ENCODE measurements around the gene VPS54. TPM values are rescaled to one million over a fixed set of nuclear protein-coding genes. Genes with fewer than 3 reads are reported as not detected.

VPS54 gene
- total RNA-seq, 1 experiment from 2014 or later = 12.4 TPM

DNA sequence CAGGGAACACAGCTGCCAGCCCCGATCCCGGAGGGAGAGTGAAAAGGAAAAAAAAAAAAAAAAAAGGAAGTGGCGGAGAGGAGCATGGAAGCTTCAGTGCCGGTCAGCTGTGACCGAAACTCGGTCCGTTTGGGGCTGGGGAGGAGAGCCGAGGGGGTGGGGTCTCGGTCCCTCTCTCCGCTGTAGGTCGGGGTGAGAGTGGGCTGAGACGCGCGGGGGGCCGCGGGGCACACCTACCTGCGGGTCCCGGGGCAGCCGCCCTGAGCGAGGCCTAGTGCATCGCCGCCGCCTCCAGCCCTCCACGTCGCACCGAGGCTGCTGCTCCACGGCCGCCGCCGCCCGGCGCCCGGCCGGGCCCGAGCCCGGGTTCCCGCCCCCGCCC is 536 bp downstream of the VPS54 start:
- H3K36me3 ChIP-seq (ENCODE audit: control insufficient read depth in 1 of 2, insufficient read depth in 2 of 2, low read length in 2 of 2) = no peaks in the 10 kb centered on the region
- no TSS peak for BruUV-seq (replicated peaks)
- peak overlapping the region; percentile 62 for H3K9ac ChIP-seq (ENCODE audit: low read length)
- peak overlapping the region; percentile 63 to 68 for H3K4me3 ChIP-seq (replicated peaks in 1 of 2; ENCODE audit: low read depth in 1 of 2, low read length in 2 of 2)
- H3K4me2 ChIP-seq (ENCODE audit: low read length) = peak overlapping the region; percentile 90
- DNase-seq (ENCODE audit: low read depth, low spot score) = no peak
- H3K79me2 ChIP-seq (ENCODE audit: insufficient read depth, low read length) = peaks cover 50% of the 10 kb centered on the region
- no peaks in the 10 kb centered on the region for H4K20me1 ChIP-seq (ENCODE audit: insufficient read depth)
- TF ChIP-seq ZFX (IDR thresholded peaks at IDR 0.05) = no peak
- TF ChIP-seq TCF7L2 (IDR thresholded peaks at IDR 0.05; ENCODE audit: borderline replicate concordance, extremely low read depth, insufficient read depth, insufficient read length) = no peak
- TF ChIP-seq EZH2 (IDR thresholded peaks at IDR 0.05) = no peak
- no peak for TF ChIP-seq SIN3A (IDR thresholded peaks at IDR 0.05; ENCODE audit: low read depth)
- no peak for TF ChIP-seq YY1 (IDR thresholded peaks at IDR 0.05; ENCODE audit: extremely low read depth, insufficient replicate concordance, low read depth, low read length)
- no peak for TF ChIP-seq ZNF274 (IDR thresholded peaks at IDR 0.05; ENCODE audit: low read depth, low read length)
- no peak for TF ChIP-seq CBX3 (IDR thresholded peaks at IDR 0.05; ENCODE audit: low read depth)
- TF ChIP-seq, protein P1, sequence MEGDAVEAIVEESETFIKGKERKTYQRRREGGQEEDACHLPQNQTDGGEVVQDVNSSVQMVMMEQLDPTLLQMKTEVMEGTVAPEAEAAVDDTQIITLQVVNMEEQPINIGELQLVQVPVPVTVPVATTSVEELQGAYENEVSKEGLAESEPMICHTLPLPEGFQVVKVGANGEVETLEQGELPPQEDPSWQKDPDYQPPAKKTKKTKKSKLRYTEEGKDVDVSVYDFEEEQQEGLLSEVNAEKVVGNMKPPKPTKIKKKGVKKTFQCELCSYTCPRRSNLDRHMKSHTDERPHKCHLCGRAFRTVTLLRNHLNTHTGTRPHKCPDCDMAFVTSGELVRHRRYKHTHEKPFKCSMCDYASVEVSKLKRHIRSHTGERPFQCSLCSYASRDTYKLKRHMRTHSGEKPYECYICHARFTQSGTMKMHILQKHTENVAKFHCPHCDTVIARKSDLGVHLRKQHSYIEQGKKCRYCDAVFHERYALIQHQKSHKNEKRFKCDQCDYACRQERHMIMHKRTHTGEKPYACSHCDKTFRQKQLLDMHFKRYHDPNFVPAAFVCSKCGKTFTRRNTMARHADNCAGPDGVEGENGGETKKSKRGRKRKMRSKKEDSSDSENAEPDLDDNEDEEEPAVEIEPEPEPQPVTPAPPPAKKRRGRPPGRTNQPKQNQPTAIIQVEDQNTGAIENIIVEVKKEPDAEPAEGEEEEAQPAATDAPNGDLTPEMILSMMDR (IDR thresholded peaks at IDR 0.05 in 2 of 3, conservative IDR thresholded peaks at IDR 0.05 in 1 of 3; ENCODE audit: borderline replicate concordance in 1 of 3, insufficient read depth in 1 of 3, low read depth in 2 of 3, low read length in 2 of 3) = no peak
- TF ChIP-seq, protein P2, sequence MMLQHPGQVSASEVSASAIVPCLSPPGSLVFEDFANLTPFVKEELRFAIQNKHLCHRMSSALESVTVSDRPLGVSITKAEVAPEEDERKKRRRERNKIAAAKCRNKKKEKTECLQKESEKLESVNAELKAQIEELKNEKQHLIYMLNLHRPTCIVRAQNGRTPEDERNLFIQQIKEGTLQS (IDR thresholded peaks at IDR 0.05) = no peak
- no peak for TF ChIP-seq EZH2phosphoT487 (IDR thresholded peaks at IDR 0.05; ENCODE audit: borderline replicate concordance)
- no peak for TF ChIP-seq JUND (IDR thresholded peaks at IDR 0.05)
- TF ChIP-seq EGR1 (IDR thresholded peaks at IDR 0.05; ENCODE audit: low read depth) = no peak
- no peak for TF ChIP-seq SRF (IDR thresholded peaks at IDR 0.05; ENCODE audit: low read depth)
- no peak; the same call in 1 of the 2 replicates for TF ChIP-seq POLR2AphosphoS5 (IDR thresholded peaks at IDR 0.05; ENCODE audit: low read depth, low read length)
- TF ChIP-seq, protein P3, sequence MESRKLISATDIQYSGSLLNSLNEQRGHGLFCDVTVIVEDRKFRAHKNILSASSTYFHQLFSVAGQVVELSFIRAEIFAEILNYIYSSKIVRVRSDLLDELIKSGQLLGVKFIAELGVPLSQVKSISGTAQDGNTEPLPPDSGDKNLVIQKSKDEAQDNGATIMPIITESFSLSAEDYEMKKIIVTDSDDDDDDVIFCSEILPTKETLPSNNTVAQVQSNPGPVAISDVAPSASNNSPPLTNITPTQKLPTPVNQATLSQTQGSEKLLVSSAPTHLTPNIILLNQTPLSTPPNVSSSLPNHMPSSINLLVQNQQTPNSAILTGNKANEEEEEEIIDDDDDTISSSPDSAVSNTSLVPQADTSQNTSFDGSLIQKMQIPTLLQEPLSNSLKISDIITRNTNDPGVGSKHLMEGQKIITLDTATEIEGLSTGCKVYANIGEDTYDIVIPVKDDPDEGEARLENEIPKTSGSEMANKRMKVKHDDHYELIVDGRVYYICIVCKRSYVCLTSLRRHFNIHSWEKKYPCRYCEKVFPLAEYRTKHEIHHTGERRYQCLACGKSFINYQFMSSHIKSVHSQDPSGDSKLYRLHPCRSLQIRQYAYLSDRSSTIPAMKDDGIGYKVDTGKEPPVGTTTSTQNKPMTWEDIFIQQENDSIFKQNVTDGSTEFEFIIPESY (IDR thresholded peaks at IDR 0.05; ENCODE audit: extremely low read depth, insufficient replicate concordance, low read length) = no peak
- TF ChIP-seq CEBPB (IDR thresholded peaks at IDR 0.05; ENCODE audit: low read depth) = no peak
- TF ChIP-seq, protein P4, sequence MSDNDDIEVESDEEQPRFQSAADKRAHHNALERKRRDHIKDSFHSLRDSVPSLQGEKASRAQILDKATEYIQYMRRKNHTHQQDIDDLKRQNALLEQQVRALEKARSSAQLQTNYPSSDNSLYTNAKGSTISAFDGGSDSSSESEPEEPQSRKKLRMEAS (IDR thresholded peaks at IDR 0.05) = no peak
- no peak; the same call in 1 of the 2 replicates for ATAC-seq
- no peaks in the 10 kb centered on the region for H3K9me2 ChIP-seq (ENCODE audit: insufficient read depth)
- H3K27ac ChIP-seq (ENCODE audit: low read depth, low read length) = peak overlapping the region; percentile 89
- peaks cover 3 to 36% of the 10 kb centered on the region in 2 experiments; a peak in 3 of 4 replicates for H3K4me1 ChIP-seq (ENCODE audit: control insufficient read depth in 1 of 2, insufficient read depth in 2 of 2, low read length in 2 of 2)
- ChIA-PET POLR2A (no interaction called here), CTCF (no interaction called here), RAD21 (ENCODE audit: low non-redundant PET in 1 of 2, low total read pairs in 2 of 2, uncharacterized antibody in 2 of 2, unreplicated experiment in 2 of 2) (interaction anchor here in 1 of 2 experiments (0.5 kb wide), 1 partner anchor 177 kb away, joined by 4 read pairs; the partner anchor contains the start of gene UGP2)
- peak overlapping the region; percentile 1 for H2AFZ ChIP-seq (ENCODE audit: low read depth, low read length, poor library complexity, severe bottlenecking)
- no peaks in the 10 kb centered on the region for H3K27me3 ChIP-seq (ENCODE audit: insufficient read depth, low read length)
- no peaks in the 10 kb centered on the region for H3K9me3 ChIP-seq (ENCODE audit: control insufficient read depth in 1 of 2, insufficient read depth in 1 of 2, low read depth in 1 of 2, low read length in 2 of 2)
- intact Hi-C loops (cut with micrococcal nuclease) = no loop called here
